ENCODE results near the gene CA11.
"Not testable (repeated sequence)": the region's sequence is repeated elsewhere in the genome, so short reads cannot be mapped to it uniquely, and the experiment has no call there.

Gene CA11

GRCh38 chr19:48646001-48646721, at the start of gene CA11:
Gene CA11 (minus strand): TSS chr19:48646187. CDS start chr19:48645632, 555 bp downstream.
- peak; percentile 95 for DNase-seq

DNA sequence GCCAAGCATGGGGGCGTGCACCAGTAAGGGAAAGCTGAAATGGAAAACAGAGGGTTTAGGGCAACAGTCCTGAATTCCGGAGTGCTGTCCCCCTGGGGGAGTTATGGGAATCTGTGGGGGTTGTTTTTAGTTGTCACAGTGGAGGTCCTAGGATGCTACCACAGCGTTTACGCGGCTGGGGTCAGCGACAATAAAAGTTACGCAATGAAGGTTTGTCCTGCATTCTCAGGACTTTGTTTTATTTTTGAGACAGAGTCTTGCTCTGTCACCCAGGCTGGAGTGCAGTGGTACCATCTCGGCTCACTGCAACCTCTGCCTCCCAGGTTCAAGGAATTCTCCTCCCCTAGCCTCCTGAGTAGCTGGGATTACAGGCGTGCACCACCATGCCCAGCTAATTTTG, 47.6 kb upstream of the CA11 start:
- not testable (repeated sequence) for DNase-seq

GRCh38 chr19:48689449-48689848, 43.5 kb upstream of the CA11 start:
- no peak for DNase-seq

DNA sequence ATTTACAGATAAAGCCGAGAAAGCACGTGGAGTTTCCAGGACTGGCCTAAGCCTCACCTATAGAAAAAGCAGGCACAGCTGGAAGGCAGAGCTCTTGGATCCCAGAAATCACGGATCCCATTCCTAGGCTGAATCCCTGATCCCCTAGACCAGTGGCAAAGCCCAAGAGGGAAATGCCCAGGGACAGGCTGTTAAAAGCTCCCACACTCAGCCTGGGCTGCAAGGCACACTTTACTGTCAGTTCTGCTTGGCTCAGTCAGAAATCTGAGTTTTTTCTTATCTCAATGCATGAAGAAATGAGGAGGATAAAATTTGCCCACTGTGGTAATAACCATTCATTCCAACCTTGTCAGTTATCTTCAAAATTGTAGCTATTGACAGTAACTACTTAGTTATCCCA, 41.8 kb upstream of the CA11 start:
- DNase-seq: no peak

DNA sequence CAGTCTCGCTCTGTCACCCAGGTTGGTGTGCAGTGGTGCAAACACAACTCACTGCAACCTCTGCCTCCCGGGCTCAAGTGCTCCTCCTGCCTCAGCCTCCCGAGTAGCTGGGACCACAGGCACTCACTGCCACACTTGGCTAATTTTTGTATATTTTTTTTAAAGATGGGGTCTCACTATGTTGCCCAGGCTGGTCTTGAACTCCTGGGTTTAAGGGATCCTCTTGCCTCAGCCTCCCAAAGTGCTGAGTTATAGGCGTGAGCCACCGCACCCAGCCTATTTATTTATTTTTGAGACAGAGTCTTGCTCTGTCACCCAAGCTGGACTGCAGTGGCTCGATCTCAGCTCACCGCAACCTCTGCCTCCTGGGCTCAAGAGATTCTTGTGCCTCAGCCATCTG, 40.6 kb upstream of the CA11 start:
- not testable (repeated sequence) for DNase-seq

DNA sequence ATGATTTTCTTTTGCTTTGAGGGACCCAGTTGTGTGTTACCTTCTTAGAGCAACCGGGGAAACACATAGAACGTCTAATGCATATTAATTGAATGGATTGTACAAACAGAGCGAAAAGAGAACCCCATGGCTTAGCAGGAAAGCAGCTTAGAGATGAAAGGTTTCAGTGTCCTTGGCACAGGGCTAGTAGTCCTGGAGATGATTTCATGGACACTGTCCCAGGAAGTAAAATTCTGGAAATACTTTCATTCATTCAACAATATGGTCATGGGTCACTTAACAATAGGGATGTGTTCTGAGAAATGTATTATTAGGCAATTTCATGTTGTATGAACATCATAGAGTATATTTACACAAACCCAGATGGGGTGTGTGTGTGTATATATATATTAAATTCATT, 40.1 kb upstream of the CA11 start:
- DNase-seq: no peak

DNA sequence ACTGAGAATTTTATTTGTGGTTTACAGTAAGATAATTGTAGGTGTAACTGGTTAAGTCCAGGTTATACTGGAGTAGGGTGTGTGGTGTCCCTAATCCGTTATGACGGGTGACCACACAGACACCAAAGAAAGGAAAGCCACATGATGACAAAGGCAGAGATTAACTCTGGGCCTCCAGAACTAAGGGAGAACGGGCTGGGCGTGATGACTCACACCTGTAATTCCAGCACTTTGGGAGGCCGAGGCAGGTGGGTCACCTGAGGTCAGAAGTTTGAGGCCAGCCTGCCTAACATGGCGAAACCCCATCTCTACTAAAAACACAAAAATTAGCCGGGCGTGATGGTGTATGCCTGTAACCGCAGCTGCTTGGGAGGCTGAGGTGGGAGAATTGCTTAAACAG, 39.6 kb upstream of the CA11 start:
- no peak for DNase-seq

DNA sequence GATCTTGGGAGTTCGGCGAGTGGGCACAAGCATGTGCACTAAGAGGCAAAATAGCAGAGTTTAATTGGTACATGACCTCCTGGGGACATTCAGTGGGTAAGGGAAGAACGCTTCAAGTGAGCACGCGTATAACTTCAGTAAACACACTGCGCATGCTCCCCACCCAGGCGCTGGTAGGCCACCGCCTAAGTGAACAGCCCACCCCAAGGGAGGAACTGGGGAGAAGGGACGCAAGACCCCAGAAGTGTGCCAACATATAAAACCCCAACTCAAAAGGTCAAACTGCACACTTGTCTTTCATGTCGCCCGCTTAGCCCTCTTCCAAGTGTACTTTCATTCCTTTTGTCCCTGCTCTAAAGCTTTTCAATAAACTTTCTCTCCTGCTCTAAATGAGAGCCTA, 37.4 kb upstream of the CA11 start:
- DNase-seq: peak; percentile 23

- DNase-seq: peak; percentile 7
Measured at GRCh38 chr19:48681127-48681470, 35.1 kb upstream of the CA11 start.

GRCh38 chr19:48680436-48681126, 34.6 kb upstream of the CA11 start:
- no peak for DNase-seq

GRCh38 chr19:48680006-48680405, 34.0 kb upstream of the CA11 start:
- DNase-seq: not testable (repeated sequence)

- DNase-seq: no peak
Measured at GRCh38 chr19:48678201-48678600, 32.2 kb upstream of the CA11 start.

- no peak for DNase-seq
Measured at GRCh38 chr19:48676887-48677286, 30.9 kb upstream of the CA11 start.

DNA sequence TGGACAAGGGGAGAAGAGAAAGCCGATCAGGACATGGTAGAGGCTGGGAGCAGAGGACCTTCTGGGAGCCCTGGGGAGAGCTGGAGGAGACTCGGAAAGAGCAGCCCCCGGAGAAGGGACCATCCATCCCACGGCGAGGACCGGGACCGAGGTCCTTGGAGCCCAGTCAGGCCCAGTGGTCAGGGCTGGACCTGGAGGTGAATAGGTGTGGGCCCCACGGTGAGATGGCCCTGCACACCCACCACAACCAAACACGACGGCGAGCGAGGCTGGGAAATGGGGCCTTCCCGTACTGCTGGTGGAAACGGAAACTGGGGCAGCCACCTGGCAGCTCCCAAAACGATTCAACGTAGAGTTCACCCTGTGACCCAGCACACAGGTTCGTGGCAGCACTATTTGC, 30.5 kb upstream of the CA11 start:
- no peak for DNase-seq

DNA sequence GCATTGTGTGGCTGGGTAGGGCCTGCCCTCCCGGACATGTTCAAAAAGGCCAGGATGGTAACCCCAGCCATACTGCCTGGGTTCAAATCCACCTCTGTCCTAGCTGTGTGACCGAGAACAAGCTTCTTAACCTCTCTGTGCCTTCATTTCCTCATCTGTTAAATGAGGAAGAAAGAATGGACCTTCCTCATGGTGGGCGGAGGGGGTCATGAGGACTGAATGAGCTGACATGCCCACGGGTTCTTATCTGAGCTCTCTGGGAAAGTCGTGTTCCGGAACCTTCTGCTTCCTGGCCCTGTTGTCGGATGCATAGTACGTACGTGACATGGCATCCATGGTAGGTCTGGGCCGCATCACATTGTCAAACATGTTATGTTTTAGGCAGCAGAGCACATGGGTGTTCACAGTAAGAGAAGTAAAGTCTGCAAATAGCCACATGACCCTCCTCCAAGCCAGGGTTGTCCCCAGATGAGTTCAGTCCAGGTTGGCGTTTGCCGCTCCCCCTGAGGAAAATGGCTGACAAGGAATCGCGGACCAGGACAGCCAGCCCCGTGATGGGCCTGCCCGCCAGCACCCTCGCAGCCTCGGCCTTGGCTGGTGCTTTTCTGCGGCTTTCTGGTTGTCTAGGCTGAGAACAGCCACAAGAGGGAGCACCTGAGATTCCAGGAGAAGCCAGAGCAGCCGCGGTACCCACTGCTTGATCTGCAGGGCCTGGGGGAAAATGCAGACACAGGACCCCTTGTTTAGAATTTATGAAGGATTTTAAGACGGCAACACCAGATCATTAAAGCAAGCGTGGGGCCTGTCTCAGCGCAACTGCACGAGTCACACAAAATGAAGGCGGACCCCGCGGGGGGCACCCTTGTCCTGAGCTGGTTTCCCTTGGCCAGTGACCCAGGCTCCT, 29.2 kb upstream of the CA11 start:
- DNase-seq: peak; percentile 83

- no peak for DNase-seq
Measured at GRCh38 chr19:48674216-48674809, 28.3 kb upstream of the CA11 start.

- DNase-seq: no peak
Measured at GRCh38 chr19:48673436-48674100, 27.6 kb upstream of the CA11 start.

GRCh38 chr19:48672994-48673393, 27.0 kb upstream of the CA11 start, which contains the start of gene NTN5:
Gene NTN5 (minus strand): TSS chr19:48673017. CDS start chr19:48670986, 2,031 bp downstream.
- DNase-seq: no peak

- DNase-seq: no peak
Measured at GRCh38 chr19:48671446-48671995, 25.5 kb upstream of the CA11 start.

DNA sequence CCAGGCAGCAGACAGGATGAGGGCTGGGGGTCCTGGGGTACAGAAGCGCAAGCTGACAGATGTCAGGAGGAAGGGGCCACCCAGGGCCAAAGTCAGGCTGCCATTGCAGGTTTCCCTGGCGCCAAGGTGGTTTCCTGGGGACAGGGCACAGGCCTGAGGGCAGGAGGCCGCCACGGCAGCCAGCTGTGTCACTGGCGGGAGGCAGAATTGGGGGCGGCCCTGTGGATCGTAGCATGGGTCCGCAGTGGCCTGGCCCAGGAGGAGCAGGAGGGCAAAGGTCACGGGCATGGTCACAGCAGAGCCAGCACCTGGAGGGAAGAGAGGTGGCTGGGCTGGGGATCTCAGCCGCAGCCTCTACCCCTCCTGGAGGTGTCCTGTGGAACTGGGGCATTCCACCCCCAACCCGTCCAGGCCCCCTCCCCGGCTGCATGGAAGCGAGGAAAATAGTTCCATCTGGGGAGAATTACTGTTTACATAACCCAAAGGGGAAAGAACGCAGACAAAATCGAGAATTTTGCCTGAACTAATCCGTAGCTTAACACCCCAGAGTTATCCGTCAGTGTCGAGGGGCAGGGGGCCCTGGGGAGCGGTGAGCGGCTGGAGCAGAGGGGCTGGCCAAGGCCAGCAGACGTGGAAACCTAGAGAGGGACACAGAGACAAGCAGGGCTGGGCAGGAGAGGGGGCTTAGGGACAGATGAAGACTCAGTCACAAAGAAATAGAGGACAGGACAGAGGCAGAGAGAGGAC, 24.9 kb upstream of the CA11 start:
- DNase-seq: no peak

DNA sequence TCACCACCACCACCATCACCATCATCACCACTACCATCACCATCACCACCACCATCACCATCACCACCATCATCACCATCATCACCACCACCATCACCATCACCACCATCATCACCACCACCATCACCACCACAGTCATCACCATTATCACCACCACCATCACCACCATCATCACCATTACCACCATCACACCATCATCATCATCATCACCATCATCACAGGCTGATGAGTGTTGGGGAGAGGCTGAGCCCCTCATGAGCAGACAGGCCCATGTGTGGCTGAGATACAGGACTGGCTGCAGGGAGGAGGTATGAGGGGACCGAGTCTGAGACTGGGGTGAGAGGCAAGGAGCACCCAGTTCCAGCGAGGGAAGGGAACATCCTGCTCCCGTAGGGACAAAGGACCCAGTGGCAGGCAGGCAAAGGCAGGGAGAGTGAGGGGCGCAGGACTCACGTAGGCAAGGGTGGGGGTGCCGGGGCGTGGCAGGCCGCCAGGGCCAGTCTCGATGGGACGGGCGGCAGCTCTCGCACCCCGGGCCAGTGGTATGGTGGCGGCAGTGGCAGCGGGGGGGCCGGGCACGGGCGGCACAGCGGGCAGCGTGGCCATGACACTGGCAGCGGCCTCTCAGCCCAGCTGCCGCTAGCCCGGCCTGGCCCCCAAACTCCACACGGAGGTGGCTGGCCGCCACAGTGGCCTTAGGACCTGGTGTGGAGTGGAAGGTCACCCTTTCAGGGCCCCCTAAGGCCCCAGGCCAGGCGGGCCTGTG, 24.1 kb upstream of the CA11 start:
- DNase-seq: no peak
